ENCODE data around the gene HDLBP.
A peak's percentile ranks its signal among the peaks of the same experiment; 100 is the strongest.
"Not testable (repeated sequence)": the region's sequence is repeated elsewhere in the genome, so short reads cannot be mapped to it uniquely, and the experiment has no call there.

The HDLBP gene

GRCh38 chr2:241288324-241288888 is 27.1 kb downstream of the HDLBP start:
- no peak for DNase-seq (ENCODE audit: low read depth)
- no peak for TF ChIP-seq CTCF (IDR thresholded peaks at IDR 0.05; ENCODE audit: low read depth, low read length)

GRCh38 chr2:241286348-241287090 is 29.0 kb downstream of the HDLBP start:
- no peak for DNase-seq (ENCODE audit: low read depth)
- TF ChIP-seq MYC (IDR thresholded peaks at IDR 0.05; ENCODE audit: low read depth, low read length) = no peak
- TF ChIP-seq, protein P1, sequence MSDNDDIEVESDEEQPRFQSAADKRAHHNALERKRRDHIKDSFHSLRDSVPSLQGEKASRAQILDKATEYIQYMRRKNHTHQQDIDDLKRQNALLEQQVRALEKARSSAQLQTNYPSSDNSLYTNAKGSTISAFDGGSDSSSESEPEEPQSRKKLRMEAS (IDR thresholded peaks at IDR 0.05; ENCODE audit: low read depth, low read length) = no peak
- TF ChIP-seq POLR2A (IDR thresholded peaks at IDR 0.05; ENCODE audit: extremely low read depth, insufficient read length) = no peak
- H3K4me3 ChIP-seq (ENCODE audit: low read depth, low read length) = no peak overlapping the region

More at GRCh38 chr2:241288324-241288888, 27.1 kb downstream of the HDLBP start:
- no peak overlapping the region for H3K4me3 ChIP-seq (ENCODE audit: low read depth, low read length)

DNA sequence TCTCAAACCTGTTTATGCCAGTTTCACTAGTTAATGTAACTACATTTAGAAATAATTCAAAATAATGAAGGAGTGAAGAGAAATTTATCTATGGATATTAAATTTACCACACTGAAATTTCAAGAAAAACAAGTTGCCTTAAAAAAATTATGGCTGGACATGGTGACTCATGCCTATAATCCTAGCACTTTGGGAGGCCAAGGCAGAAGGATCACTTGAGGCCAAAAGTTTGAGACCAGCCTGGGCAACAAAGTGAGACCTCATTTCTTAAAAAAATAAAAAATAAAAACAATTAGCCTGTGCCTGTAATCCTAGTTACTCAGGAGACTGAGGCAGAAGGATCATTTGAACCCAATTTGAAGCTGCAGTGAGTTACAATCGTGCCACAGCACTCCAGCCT is 29.9 kb downstream of the HDLBP start:
- H3K4me3 ChIP-seq (ENCODE audit: low read depth, low read length) = no peak overlapping the region
- DNase-seq (ENCODE audit: low read depth) = no peak
- no peak for TF ChIP-seq MYC (IDR thresholded peaks at IDR 0.05; ENCODE audit: low read depth, low read length)

- DNase-seq (ENCODE audit: low read depth) = no peak
- no peak overlapping the region for H3K4me3 ChIP-seq (ENCODE audit: low read depth, low read length)
- TF ChIP-seq, protein P1 (IDR thresholded peaks at IDR 0.05; ENCODE audit: low read depth, low read length) = no peak
- TF ChIP-seq CTCF (IDR thresholded peaks at IDR 0.05; ENCODE audit: low read depth, low read length) (no peak), MYC (IDR thresholded peaks at IDR 0.05; ENCODE audit: low read depth, low read length) (no peak), POLR2A (IDR thresholded peaks at IDR 0.05; ENCODE audit: extremely low read depth, insufficient read length) (no peak)
Observed at GRCh38 chr2:241282555-241282954, 32.9 kb downstream of the HDLBP start.

GRCh38 chr2:241280291-241280690 is 35.2 kb downstream of the HDLBP start:
- no peak for TF ChIP-seq POLR2A (IDR thresholded peaks at IDR 0.05; ENCODE audit: extremely low read depth, insufficient read length)
- no peak for TF ChIP-seq MYC (IDR thresholded peaks at IDR 0.05; ENCODE audit: low read depth, low read length)
- no peak for TF ChIP-seq CTCF (IDR thresholded peaks at IDR 0.05; ENCODE audit: low read depth, low read length)
- TF ChIP-seq, protein P1 (IDR thresholded peaks at IDR 0.05; ENCODE audit: low read depth, low read length) = no peak
- no peak overlapping the region for H3K4me3 ChIP-seq (ENCODE audit: low read depth, low read length)
- no peak for DNase-seq (ENCODE audit: low read depth)

DNA sequence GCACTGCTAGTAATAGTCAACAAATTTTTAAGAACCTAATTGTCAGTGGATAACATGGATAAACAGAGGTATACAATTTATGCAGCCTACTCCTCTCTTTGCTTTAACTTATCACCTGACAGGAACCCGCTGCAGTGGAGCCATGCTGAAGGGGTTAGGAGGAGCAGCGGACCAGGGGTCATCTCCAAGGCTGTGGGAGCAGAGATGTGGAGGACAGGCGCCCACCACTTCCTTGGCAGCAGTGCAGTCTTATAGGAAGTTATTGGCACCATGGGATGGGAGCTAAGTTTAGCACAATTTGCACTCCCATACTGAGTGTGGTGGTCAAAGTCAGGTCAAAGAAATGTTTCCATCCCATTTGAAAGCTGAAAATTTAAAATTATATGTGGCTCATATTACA is 35.6 kb downstream of the HDLBP start:
- H3K4me3 ChIP-seq (ENCODE audit: low read depth, low read length) = no peak overlapping the region
- TF ChIP-seq CTCF (IDR thresholded peaks at IDR 0.05; ENCODE audit: low read depth, low read length) (no peak), MYC (IDR thresholded peaks at IDR 0.05; ENCODE audit: low read depth, low read length) (no peak), POLR2A (IDR thresholded peaks at IDR 0.05; ENCODE audit: extremely low read depth, insufficient read length) (no peak)
- TF ChIP-seq, protein P1 (IDR thresholded peaks at IDR 0.05; ENCODE audit: low read depth, low read length) = no peak
- DNase-seq (ENCODE audit: low read depth) = no peak

- no peak overlapping the region for H3K4me3 ChIP-seq (ENCODE audit: low read depth, low read length)
- TF ChIP-seq, protein P1 (IDR thresholded peaks at IDR 0.05; ENCODE audit: low read depth, low read length) = no peak
- no peak for TF ChIP-seq CTCF (IDR thresholded peaks at IDR 0.05; ENCODE audit: low read depth, low read length)
- no peak for TF ChIP-seq POLR2A (IDR thresholded peaks at IDR 0.05; ENCODE audit: extremely low read depth, insufficient read length)
- no peak for TF ChIP-seq MYC (IDR thresholded peaks at IDR 0.05; ENCODE audit: low read depth, low read length)
- peak; percentile 28 for DNase-seq (ENCODE audit: low read depth)
Observed at GRCh38 chr2:241279413-241279812, 36.1 kb downstream of the HDLBP start.

DNA sequence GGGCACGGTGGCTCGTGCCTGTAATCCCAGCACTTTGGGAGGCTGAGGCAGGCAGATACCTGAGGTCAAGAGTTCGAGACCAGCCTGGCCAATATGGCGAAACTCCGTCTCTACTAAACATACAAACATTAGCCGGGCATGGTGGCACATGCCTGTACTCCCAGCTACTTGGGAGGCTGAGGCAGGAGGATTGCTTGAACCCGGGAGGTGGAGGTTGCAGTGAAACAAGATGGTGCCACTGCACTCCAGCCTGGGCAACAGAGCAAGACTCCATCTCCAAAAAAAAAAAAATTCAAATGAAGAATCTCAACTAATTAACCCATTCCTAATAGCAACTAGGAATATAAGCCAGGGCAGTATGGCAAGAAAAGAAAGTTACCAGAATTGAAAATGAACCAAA is 37.2 kb downstream of the HDLBP start:
- not testable (repeated sequence) for DNase-seq (ENCODE audit: low read depth)

More for the DNA sequence above, 37.2 kb downstream of the HDLBP start:
- H3K4me3 ChIP-seq (ENCODE audit: low read depth, low read length) = not testable (repeated sequence)

Data from NB4 (cell line).